HCT116 (cell line): Measurements from ENCODE around the gene ANKRD44. TPM values are rescaled to one million over a fixed set of nuclear protein-coding genes. Genes with fewer than 3 reads are reported as not detected.

Source experiments
- ATAC-seq: fragments of 200-7000 bp; cut with Tn5 transposase; 2 replicates; pipeline ENCODE4 v1.9.1; 2020; ENCODE audit warnings: mild to moderate bottlenecking, moderate library complexity
- BruUV-seq: library from RNA; stranded (reverse); fragments of 400-500 nt; replicated peaks from 2 replicates; lab custom pipeline; 2021; lab: Mats Ljungman, UMichigan
- CTCF ChIA-PET: fragments of 300-600 bp; sonication (Branson Sonifier 250); formaldehyde crosslinking; loops from one replicate; lab custom pipeline; 2021; ENCODE audit warnings: antibody characterized with exemption; lab: Charles Lee
- POLR2A ChIA-PET: fragments of 300-600, 350-600 bp; sonication (Branson Sonifier 250); formaldehyde crosslinking; loops from one replicate; lab custom pipeline; 2021; ENCODE audit warnings: antibody characterized with exemption; lab: Charles Lee
- RAD21 ChIA-PET, 2 experiments: fragments of 300-600 bp; sonication (Branson Sonifier 250); formaldehyde crosslinking; loops; one replicate each; lab custom pipeline; 2023; ENCODE audit warnings: low total read pairs in 2 of 2; ENCODE audit not compliant: uncharacterized antibody in 2 of 2, unreplicated experiment in 2 of 2, low non-redundant PET in 1 of 2; lab: Charles Lee
- DNase-seq: peaks from one replicate; pipeline ENCODE4 v3.0.0-alpha.2; 2010; ENCODE audit warnings: low read depth, low spot score
- H2AFZ ChIP-seq: fragments of 200-600 bp; shearing (Covaris generic), sonication (generic); 2 replicates; pipeline ENCODE4 v1.6.1; 2017; ENCODE audit warnings: low read depth, mixed run types, mixed read lengths, antibody characterized with exemption, low read length; ENCODE audit not compliant: poor library complexity, severe bottlenecking
- H3K27ac ChIP-seq: 2 replicates; pipeline ENCODE4 v1.5.1; 2012; ENCODE audit warnings: low read depth, low read length
- H3K27me3 ChIP-seq: fragments of 200-600 bp; sonication (generic); 2 replicates; pipeline ENCODE4 v1.6.1; 2016; ENCODE audit warnings: mixed run types, low read length, mixed read lengths; ENCODE audit not compliant: insufficient read depth
- H3K36me3 ChIP-seq, 2 experiments: fragments of 200-500 bp in 1 of 2; fragments of 200-600 bp in 1 of 2; sonication (Bioruptor generic) in 1 of 2; sonication (generic) in 1 of 2; 2 replicates each; pipeline versions ENCODE4 v1.5.1 to v1.6.1; 2014 to 2016; ENCODE audit warnings: low read length in 2 of 2, inconsistent platforms in 1 of 2, mixed read lengths in 1 of 2, mixed run types in 1 of 2; ENCODE audit not compliant: insufficient read depth in 2 of 2, control insufficient read depth in 1 of 2
- H3K4me1 ChIP-seq, 2 experiments: fragments of 200-600 bp in 1 of 2; sonication (generic) in 1 of 2; 2 replicates each; pipeline versions ENCODE4 v1.5.1 to v1.6.1; 2012 to 2017; ENCODE audit warnings: low read length in 2 of 2, inconsistent platforms in 1 of 2, mild to moderate bottlenecking in 1 of 2, mixed read lengths in 1 of 2, mixed run types in 1 of 2, moderate library complexity in 1 of 2; ENCODE audit not compliant: insufficient read depth in 2 of 2, control insufficient read depth in 1 of 2
- H3K4me2 ChIP-seq: fragments of 200-600 bp; sonication (generic); 2 replicates; pipeline ENCODE4 v1.6.1; 2017; ENCODE audit warnings: mixed run types, low read length, mixed read lengths
- H3K4me3 ChIP-seq, 2 experiments: fragments of 200-600 bp in 1 of 2; sonication (generic) in 1 of 2; replicated peaks in 1 of 2; 2 replicates each; pipeline ENCODE4 v1.5.1; 2011 to 2016; ENCODE audit warnings: low read length in 2 of 2, control low read depth in 1 of 2, low read depth in 1 of 2, mild to moderate bottlenecking in 1 of 2, mixed read lengths in 1 of 2, mixed run types in 1 of 2
- H3K79me2 ChIP-seq: fragments of 200-600 bp; sonication (generic); 2 replicates; pipeline ENCODE4 v1.6.1; 2017; ENCODE audit warnings: mild to moderate bottlenecking, mixed run types, low read length, moderate library complexity, mixed read lengths; ENCODE audit not compliant: insufficient read depth
- H3K9ac ChIP-seq: fragments of 200-600 bp; sonication (generic); 2 replicates; pipeline ENCODE4 v1.6.1; 2016; ENCODE audit warnings: low read length, mixed read lengths
- H3K9me2 ChIP-seq: fragments of 200-600 bp; sonication (generic), shearing (Covaris generic); 2 replicates; pipeline ENCODE4 v1.6.1; 2017; ENCODE audit warnings: mixed run types, mild to moderate bottlenecking, moderate library complexity; ENCODE audit not compliant: insufficient read depth
- H3K9me3 ChIP-seq, 2 experiments: fragments of 200-500 bp in 1 of 2; fragments of 200-600 bp in 1 of 2; sonication (Bioruptor generic) in 1 of 2; sonication (generic) in 1 of 2; 2 replicates each; pipeline ENCODE4 v1.6.1; 2014 to 2017; ENCODE audit warnings: low read length in 2 of 2, mixed read lengths in 2 of 2, inconsistent platforms in 1 of 2, low read depth in 1 of 2, mild to moderate bottlenecking in 1 of 2, mixed run types in 1 of 2, moderate library complexity in 1 of 2; ENCODE audit not compliant: control insufficient read depth in 1 of 2, insufficient read depth in 1 of 2
- H4K20me1 ChIP-seq: fragments of 200-600 bp; sonication (generic), shearing (Covaris generic); 2 replicates; pipeline ENCODE4 v1.6.1; 2017; ENCODE audit warnings: mixed run types, mild to moderate bottlenecking, moderate library complexity; ENCODE audit not compliant: insufficient read depth
- CBX3 ChIP-seq: IDR thresholded peaks from 2 replicates; pipeline ENCODE4 v1.6.1; 2012; ENCODE audit warnings: low read depth
- CEBPB ChIP-seq: IDR thresholded peaks from 2 replicates; pipeline ENCODE4 v1.6.1; 2012; ENCODE audit warnings: low read depth
- ELF1 ChIP-seq: IDR thresholded peaks from 2 replicates; pipeline ENCODE4 v1.6.1; 2012; ENCODE audit warnings: low read depth, borderline replicate concordance
- FOSL1 ChIP-seq: IDR thresholded peaks from 2 replicates; pipeline ENCODE4 v1.6.1; 2012; ENCODE audit warnings: low read depth
- JUND ChIP-seq: IDR thresholded peaks from 2 replicates; pipeline ENCODE4 v1.6.1; 2012
- SIN3A ChIP-seq: IDR thresholded peaks from 2 replicates; pipeline ENCODE4 v1.6.1; 2012; ENCODE audit warnings: low read depth
- SRF ChIP-seq: IDR thresholded peaks from 2 replicates; pipeline ENCODE4 v1.6.1; 2012; ENCODE audit warnings: low read depth
- TCF7L2 ChIP-seq: IDR thresholded peaks from 2 replicates; pipeline ENCODE4 v1.7.0; 2011; ENCODE audit warnings: borderline replicate concordance, inconsistent platforms; ENCODE audit not compliant: insufficient read depth, insufficient read length; ENCODE audit errors: extremely low read depth
- ZFX ChIP-seq: fragments of 450-650 bp; IDR thresholded peaks from 2 replicates; pipeline ENCODE4 v1.6.1; 2017
- ZNF274 ChIP-seq: fragments of 200-500 bp; sonication (Bioruptor generic); IDR thresholded peaks from 2 replicates; pipeline ENCODE4 v1.6.1; 2014; ENCODE audit warnings: mild to moderate bottlenecking, low read depth, low read length, inconsistent platforms
- intact Hi-C: fragments of 100-400 bp; cut with micrococcal nuclease; formaldehyde crosslinking; loops from 2 replicates; pipeline ENCODE4 v1.10.0; 2022
- total RNA-seq: library from RNA; stranded (reverse); gene quantifications from one replicate; pipeline ENCODE4 v1.2.1, GENCODE V29; 2021; ENCODE audit not compliant: unreplicated experiment
- TF ChIP-seq, protein P1 (sequence below): IDR thresholded peaks from 2 replicates; pipeline ENCODE4 v1.6.1; 2012
- TF ChIP-seq, protein P2 (sequence below): IDR thresholded peaks from 2 replicates; pipeline ENCODE4 v1.6.1; 2011; ENCODE audit warnings: mild to moderate bottlenecking, low read length, moderate library complexity; ENCODE audit not compliant: insufficient replicate concordance; ENCODE audit errors: extremely low read depth

The ANKRD44 gene
- total RNA-seq, 1 experiment from 2014 or later: 2.7 TPM

DNA sequence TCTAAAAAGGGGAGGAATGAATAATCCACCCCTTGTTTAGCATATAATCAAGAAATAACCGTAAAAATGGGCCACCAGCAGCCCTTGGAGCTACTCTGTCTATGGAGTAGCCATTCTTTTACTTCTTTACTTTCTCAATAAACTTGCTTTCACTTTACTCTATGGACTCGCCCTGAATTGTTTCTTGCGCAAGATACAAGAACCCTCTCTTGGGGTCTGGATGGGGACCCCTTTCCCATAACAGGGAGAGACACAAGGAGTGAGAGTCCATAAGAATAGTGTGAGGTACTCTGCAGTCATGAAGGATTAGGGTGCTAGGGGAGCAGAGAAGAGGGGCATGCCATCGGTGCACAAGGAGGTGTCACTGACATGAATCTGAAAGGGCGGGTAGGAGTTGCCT is 224.9 kb downstream of the ANKRD44 start:
- Histone ChIP-seq H3K4me3 (no peak overlapping the region), H3K9ac (no peak overlapping the region), H3K27ac (no peak overlapping the region), H2AFZ (no peak overlapping the region), H3K9me3 (no peaks in the 10 kb centered on the region), H4K20me1 (no peaks in the 10 kb centered on the region), H3K9me2 (no peaks in the 10 kb centered on the region), H3K27me3 (no peaks in the 10 kb centered on the region), H3K36me3 (no peaks in the 10 kb centered on the region), H3K4me1 (no peaks in the 10 kb centered on the region), H3K79me2 (no peaks in the 10 kb centered on the region), H3K4me2 (no peak overlapping the region)
- ChIA-PET CTCF (no interaction called here), RAD21 (no interaction called here), POLR2A (no interaction called here)
- ATAC-seq: no peak
- intact Hi-C loops: no loop called here
- DNase-seq: no peak
- TF ChIP-seq, protein P1, sequence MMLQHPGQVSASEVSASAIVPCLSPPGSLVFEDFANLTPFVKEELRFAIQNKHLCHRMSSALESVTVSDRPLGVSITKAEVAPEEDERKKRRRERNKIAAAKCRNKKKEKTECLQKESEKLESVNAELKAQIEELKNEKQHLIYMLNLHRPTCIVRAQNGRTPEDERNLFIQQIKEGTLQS: no peak
- TF ChIP-seq TCF7L2: no peak
- BruUV-seq: no TSS peak

DNA sequence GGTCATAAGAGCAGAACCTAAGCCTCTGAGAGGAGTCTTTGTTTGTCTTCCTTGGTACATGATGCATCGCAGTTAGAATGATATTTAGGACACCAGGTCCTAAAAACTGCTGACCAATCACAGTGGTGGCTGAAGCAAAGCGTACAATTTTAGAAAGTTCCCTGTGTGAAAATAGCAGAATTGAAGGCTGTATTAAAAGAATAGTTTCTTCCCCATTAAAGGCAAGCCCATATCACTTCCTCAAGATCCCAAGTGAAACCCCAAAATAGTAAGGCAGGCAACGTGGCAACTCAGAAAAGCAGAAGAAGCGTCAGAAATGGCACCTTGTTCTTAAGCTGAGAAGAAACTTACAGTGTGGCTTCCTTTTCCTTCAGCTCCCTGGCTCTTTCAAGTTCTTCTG is 229.3 kb downstream of the ANKRD44 start:
- TF ChIP-seq TCF7L2 (no peak), CBX3 (no peak), CEBPB (no peak), ELF1 (no peak), FOSL1 (no peak), ZFX (no peak), ZNF274 (no peak), SIN3A (no peak), JUND (no peak), SRF (no peak)
- TF ChIP-seq, protein P2, sequence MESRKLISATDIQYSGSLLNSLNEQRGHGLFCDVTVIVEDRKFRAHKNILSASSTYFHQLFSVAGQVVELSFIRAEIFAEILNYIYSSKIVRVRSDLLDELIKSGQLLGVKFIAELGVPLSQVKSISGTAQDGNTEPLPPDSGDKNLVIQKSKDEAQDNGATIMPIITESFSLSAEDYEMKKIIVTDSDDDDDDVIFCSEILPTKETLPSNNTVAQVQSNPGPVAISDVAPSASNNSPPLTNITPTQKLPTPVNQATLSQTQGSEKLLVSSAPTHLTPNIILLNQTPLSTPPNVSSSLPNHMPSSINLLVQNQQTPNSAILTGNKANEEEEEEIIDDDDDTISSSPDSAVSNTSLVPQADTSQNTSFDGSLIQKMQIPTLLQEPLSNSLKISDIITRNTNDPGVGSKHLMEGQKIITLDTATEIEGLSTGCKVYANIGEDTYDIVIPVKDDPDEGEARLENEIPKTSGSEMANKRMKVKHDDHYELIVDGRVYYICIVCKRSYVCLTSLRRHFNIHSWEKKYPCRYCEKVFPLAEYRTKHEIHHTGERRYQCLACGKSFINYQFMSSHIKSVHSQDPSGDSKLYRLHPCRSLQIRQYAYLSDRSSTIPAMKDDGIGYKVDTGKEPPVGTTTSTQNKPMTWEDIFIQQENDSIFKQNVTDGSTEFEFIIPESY: no peak
- TF ChIP-seq, protein P1: no peak
- TF ChIP-seq, all 23 proteins: peak for 0
- no peak overlapping the region for H3K4me2 ChIP-seq
- no peaks in the 10 kb centered on the region for H3K36me3 ChIP-seq
- no peak overlapping the region for H3K27ac ChIP-seq
- H3K9me2 ChIP-seq: no peaks in the 10 kb centered on the region
- DNase-seq (no peak), ATAC-seq (no peak)
- H3K4me1 ChIP-seq: peaks cover 2 to 3% of the 10 kb centered on the region in 2 experiments; a peak in 2 of 4 replicates
- BruUV-seq: no TSS peak
- no peak overlapping the region for H3K9ac ChIP-seq
- no peaks in the 10 kb centered on the region for H4K20me1 ChIP-seq
- RAD21 ChIA-PET: no interaction called here
- intact Hi-C loops: no loop called here
- no peak overlapping the region for H2AFZ ChIP-seq
- POLR2A ChIA-PET: no interaction called here
- H3K27me3 ChIP-seq: no peaks in the 10 kb centered on the region
- H3K4me3 ChIP-seq: no peak overlapping the region
- H3K79me2 ChIP-seq: no peaks in the 10 kb centered on the region
- CTCF ChIA-PET: no interaction called here
- H3K9me3 ChIP-seq: no peaks in the 10 kb centered on the region
